ENCODE results near the gene MTO1.
"Not testable (repeated sequence)": the region's sequence is repeated elsewhere in the genome, so short reads cannot be mapped to it uniquely, and the experiment has no call there.

MTO1 gene

GRCh38 chr6:73537677-73538076 lies 76.1 kb downstream of the MTO1 start:
- no peak overlapping the region for H3K27ac ChIP-seq
- no peak for TF ChIP-seq ZFX (IDR thresholded peaks at IDR 0.05; ENCODE audit: borderline replicate concordance)
- no peak for TF ChIP-seq CTCF (IDR thresholded peaks at IDR 0.05)

DNA sequence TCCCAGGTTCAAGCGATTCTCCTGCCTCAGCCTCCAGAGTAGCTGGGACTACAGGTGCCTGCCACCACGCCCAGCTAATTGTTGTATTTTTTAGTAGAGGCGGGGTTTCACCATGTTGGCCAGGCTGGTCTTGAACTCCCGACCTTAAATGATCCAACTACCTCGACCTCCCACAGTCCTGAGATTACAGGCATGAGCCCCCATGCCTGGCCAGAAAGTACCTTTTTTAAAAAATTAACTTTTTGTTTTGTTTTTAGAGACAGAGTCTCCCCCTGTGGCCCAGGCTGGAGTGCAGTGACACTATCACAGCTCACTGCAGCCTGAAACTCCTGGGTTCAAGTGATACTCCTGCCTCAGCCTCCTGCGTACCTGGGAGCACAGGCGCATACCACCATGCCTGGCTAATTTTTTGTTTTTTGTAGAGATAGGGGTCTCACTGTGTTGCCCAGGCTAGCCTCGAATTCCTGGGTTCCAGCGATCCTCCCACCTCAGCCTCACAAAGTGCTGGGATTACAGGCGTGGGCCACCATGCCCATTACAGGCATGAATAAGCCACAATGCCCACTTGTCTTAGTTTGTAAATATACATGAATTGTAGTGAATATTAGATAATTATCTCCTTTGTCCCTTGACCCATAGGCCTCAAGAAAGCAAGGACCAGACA lies 76.7 kb downstream of the MTO1 start:
- no peak for TF ChIP-seq ZFX (IDR thresholded peaks at IDR 0.05; ENCODE audit: borderline replicate concordance)
- TF ChIP-seq CTCF (IDR thresholded peaks at IDR 0.05), result no peak
- H3K27ac ChIP-seq, result no peak overlapping the region

DNA sequence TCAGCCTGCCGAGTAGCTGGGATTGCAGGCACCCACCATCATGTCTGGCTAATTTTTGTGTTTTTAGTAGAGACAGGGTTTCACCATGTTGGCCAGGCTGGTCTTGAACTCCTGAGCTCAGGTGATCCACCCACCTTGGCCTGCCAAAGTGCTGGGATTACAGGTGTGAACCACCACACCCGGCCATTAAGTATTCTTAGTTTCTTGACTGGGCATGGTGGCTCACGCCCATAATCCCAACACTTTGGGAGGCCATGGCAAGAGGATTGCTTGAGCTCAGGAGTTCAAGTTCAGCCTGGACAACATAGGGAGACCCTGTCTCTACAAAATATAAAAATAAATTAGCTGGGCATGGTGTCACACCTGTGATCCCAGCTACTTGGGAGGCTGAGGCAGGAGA lies 80.9 kb downstream of the MTO1 start:
- not testable (repeated sequence) for H3K27ac ChIP-seq

DNA sequence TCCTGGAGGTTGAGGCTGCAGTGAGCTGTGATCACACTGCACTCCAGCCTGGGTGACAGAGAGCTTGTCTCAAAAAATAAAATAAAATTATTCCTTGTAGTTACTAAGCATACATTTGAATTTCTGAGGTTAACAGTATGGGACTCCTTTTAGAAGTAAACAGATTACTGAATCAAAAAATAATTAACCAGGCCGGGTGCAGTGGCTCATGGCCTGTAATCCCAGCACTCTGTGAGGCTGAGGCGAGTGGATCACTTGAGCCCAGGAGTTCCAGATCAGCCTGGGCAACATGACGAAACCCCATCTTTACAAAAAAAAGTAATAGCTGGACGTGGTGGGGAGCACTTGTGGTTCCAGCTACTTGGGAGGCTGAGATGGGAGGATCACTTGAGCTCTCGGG lies 81.4 kb downstream of the MTO1 start:
- H3K27ac ChIP-seq, result no peak overlapping the region
- no peak for TF ChIP-seq ZFX (IDR thresholded peaks at IDR 0.05; ENCODE audit: borderline replicate concordance)
- TF ChIP-seq CTCF (IDR thresholded peaks at IDR 0.05), result no peak

DNA sequence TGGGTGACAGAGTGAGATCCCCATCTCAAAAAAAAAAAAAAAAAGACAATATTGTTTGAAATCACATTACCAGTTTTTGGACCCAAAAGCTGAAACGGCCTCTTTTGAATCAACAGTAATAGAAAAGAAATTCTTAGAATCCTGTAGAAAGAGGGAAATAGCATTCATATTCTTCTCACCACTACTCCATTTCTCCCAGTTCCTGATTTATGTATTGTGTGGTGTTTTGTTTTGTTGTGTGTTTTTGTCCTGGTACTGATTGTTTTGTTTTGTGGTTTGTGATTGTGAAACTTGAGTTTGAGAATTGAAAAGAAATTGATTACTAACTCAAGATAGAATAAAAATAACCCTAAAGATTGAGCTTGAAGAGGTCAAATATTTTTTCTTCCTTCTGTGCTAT lies 85.5 kb downstream of the MTO1 start:
- H3K27ac ChIP-seq, result no peak overlapping the region
- no peak for TF ChIP-seq ZFX (IDR thresholded peaks at IDR 0.05; ENCODE audit: borderline replicate concordance)
- TF ChIP-seq CTCF (IDR thresholded peaks at IDR 0.05), result no peak

DNA sequence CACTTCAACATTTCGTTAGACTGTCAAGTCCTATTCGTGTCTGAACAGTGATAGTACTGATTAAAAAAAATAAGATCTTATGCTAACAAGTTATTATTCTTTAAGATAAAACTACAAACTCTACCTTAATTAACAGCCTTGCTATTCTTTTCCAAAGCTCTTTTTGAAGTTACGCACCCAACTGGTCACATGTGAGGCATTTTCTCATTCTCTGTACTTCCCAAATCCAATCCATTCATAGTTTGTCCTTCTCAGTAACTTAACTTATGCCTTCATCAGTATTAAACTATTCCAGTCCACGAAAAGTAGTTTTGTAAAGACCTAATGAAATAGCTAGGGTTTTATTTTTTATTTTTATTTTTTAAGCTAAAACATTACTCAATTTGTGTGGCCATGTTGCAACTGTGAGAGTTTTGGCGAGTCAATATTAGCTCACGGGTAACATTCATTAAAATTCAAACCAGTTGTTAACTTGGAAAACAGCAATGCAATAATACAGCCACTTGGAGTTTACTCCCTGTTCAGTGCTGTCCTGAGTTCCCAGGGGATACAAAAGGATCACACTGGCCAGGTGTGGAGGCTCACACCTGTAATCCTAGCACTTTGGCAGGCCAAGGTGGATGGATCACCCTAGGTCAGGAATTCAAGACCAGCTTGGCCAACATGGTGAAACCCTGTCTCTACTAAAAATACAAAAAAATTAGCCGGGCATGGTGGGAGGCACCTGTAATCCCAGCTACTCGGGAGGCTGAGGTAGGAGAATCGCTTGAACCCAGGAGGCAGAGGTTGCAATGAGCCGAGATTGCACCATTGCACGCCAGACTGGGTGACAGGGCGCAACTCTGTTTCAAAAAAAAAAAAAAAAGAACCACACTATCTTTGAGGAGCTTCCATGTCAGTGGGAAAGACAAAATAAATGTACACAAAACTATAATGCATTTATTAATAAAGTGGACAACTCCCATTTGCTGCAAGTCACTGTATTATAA lies 87.2 kb downstream of the MTO1 start:
- H3K27ac ChIP-seq, result no peak overlapping the region
- no peak for TF ChIP-seq ZFX (IDR thresholded peaks at IDR 0.05; ENCODE audit: borderline replicate concordance)
- peak; percentile 22; the same call in 1 of the 2 replicates for TF ChIP-seq CTCF (IDR thresholded peaks at IDR 0.05)

DNA sequence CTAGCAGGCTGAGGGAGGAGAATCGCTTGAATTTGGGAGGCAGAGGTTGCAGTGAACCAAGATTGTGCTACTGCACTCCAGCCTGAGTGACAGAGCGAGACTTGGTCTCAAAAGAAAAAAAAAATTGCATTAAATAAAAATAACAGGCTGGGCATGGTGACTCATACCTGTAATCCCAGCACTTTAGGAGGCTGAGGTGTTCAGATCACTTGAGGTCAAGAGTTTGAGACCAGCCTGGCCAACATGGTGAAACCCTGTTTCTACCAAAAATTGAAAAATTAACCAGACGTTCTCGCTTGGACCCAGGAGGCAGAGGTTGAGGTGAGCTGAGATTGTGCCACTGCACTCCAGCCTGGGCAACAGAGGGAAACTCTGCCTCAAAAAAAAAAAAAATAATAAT lies 89.6 kb downstream of the MTO1 start:
- H3K27ac ChIP-seq, result not testable (repeated sequence)

DNA sequence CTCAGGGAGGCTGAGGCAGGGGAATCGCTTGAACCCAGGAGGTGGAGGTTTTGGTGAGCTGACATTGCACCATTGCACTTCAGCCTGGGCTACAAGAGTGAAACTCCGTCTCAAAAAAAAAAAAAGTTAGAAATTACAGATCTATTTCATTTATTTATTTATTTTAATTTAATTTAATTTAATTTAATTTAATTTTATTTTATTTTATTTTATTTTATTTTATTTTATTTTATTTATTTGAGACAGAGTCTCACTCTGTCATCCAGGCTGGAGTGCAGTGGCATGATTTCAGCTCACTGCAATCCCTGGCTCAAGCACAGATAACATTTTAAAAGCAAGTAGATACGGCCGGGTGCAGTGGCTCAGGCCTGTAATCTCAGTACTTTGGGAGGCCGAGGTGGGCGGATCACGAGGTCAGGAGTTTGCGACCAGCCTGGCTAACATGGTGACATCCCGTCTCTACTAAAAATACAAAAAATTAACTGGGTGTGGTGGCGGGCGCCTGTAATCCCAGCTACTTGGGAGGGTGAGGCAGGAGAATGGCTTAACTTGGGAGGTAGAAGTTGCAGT lies 93.9 kb downstream of the MTO1 start:
- H3K27ac ChIP-seq, result not testable (repeated sequence)
